ENCODE measurements around the gene CHIA. TPM values are rescaled to one million over a fixed set of nuclear protein-coding genes. Genes with fewer than 3 reads are reported as not detected.

Gene CHIA
- polyA plus RNA-seq, 1 experiment, result not detected

- Histone ChIP-seq H3K27ac (ENCODE audit: low read depth, low read length) (no peak overlapping the region), H3K27me3 (ENCODE audit: control insufficient read depth, insufficient read depth, low read length) (peaks cover 3% of the 10 kb centered on the region), H3K4me3 (ENCODE audit: low read depth, low read length) (no peak overlapping the region), H3K9me3 (ENCODE audit: control insufficient read depth, insufficient read depth, low read length) (no peaks in the 10 kb centered on the region)
- POLR2A ChIA-PET, result no interaction called here
- DNase-seq (ENCODE audit: low read depth, low spot score), result no peak
- TF ChIP-seq CTCF (IDR thresholded peaks at IDR 0.05; ENCODE audit: low read depth, low read length), result no peak
- CTCF ChIA-PET, result interaction anchor here (2.1 kb wide), 1 partner anchor 61 kb away, joined by 7 read pairs; no protein-coding TSS in a partner anchor
Measured at GRCh38 chr1:111283838-111284237, 6.8 kb upstream of the CHIA start.

- DNase-seq (ENCODE audit: low read depth, low spot score), result no peak
- CTCF ChIA-PET, result interaction anchor here (2.1 kb wide), 1 partner anchor 63 kb away, joined by 7 read pairs; no protein-coding TSS in a partner anchor
- Histone ChIP-seq H3K9me3 (ENCODE audit: control insufficient read depth, insufficient read depth, low read length) (no peaks in the 10 kb centered on the region), H3K27me3 (ENCODE audit: control insufficient read depth, insufficient read depth, low read length) (no peaks in the 10 kb centered on the region), H3K27ac (ENCODE audit: low read depth, low read length) (no peak overlapping the region), H3K4me3 (ENCODE audit: low read depth, low read length) (no peak overlapping the region)
- TF ChIP-seq CTCF (IDR thresholded peaks at IDR 0.05; ENCODE audit: low read depth, low read length), result no peak
- POLR2A ChIA-PET, result no interaction called here
Measured at GRCh38 chr1:111285879-111286278, 4.8 kb upstream of the CHIA start.

GRCh38 chr1:111286912-111287311 lies 3.7 kb upstream of the CHIA start:
- no peak for TF ChIP-seq CTCF (IDR thresholded peaks at IDR 0.05; ENCODE audit: low read depth, low read length)
- Histone ChIP-seq H3K9me3 (ENCODE audit: control insufficient read depth, insufficient read depth, low read length) (no peaks in the 10 kb centered on the region), H3K27ac (ENCODE audit: low read depth, low read length) (no peak overlapping the region), H3K27me3 (ENCODE audit: control insufficient read depth, insufficient read depth, low read length) (no peaks in the 10 kb centered on the region), H3K4me3 (ENCODE audit: low read depth, low read length) (no peak overlapping the region)
- CTCF ChIA-PET, result no interaction called here
- no peak for DNase-seq (ENCODE audit: low read depth, low spot score)
- POLR2A ChIA-PET, result no interaction called here

GRCh38 chr1:111289371-111289770 lies 1.3 kb upstream of the CHIA start:
- Histone ChIP-seq H3K9me3 (ENCODE audit: control insufficient read depth, insufficient read depth, low read length) (no peaks in the 10 kb centered on the region), H3K27ac (ENCODE audit: low read depth, low read length) (no peak overlapping the region), H3K27me3 (ENCODE audit: control insufficient read depth, insufficient read depth, low read length) (no peaks in the 10 kb centered on the region), H3K4me3 (ENCODE audit: low read depth, low read length) (no peak overlapping the region)
- no peak for DNase-seq (ENCODE audit: low read depth, low spot score)
- ChIA-PET POLR2A (no interaction called here), CTCF (interaction anchor here (0.6 kb wide), 1 partner anchor 209 kb away, joined by 4 read pairs; no protein-coding TSS in a partner anchor)
- no peak for TF ChIP-seq CTCF (IDR thresholded peaks at IDR 0.05; ENCODE audit: low read depth, low read length)

- no peak for TF ChIP-seq CTCF (IDR thresholded peaks at IDR 0.05; ENCODE audit: low read depth, low read length)
- CTCF ChIA-PET, result no interaction called here
Measured at GRCh38 chr1:111290104-111290503, 547 bp upstream of the CHIA start.

More at GRCh38 chr1:111290104-111290503, 547 bp upstream of the CHIA start:
- Histone ChIP-seq H3K27ac (ENCODE audit: low read depth, low read length) (no peak overlapping the region), H3K27me3 (ENCODE audit: control insufficient read depth, insufficient read depth, low read length) (no peaks in the 10 kb centered on the region), H3K4me3 (ENCODE audit: low read depth, low read length) (no peak overlapping the region), H3K9me3 (ENCODE audit: control insufficient read depth, insufficient read depth, low read length) (no peaks in the 10 kb centered on the region)
- DNase-seq (ENCODE audit: low read depth, low spot score), result no peak
- POLR2A ChIA-PET, result no interaction called here
